ENCODE data around the gene PGLYRP1. TPM values are rescaled to one million over a fixed set of nuclear protein-coding genes. Genes with fewer than 3 reads are reported as not detected.

Gene PGLYRP1
- total and polyA plus RNA-seq, 2 of the 13 experiments (the other 11 are each of a cell fraction or from before 2014, with no cell fraction given), result not detected

GRCh38 chr19:46016426-46017094 is 6.3 kb downstream of the PGLYRP1 start:
- FAIRE-seq (no peak), ATAC-seq (peak; percentile 85), DNase-seq (ENCODE audit: low spot score) (peak; percentile 43)
- WGBS (ENCODE audit: low lambda C conversion rate), result 71% methylated on average over 22 of the region's 48 CpGs
- no peak overlapping the region for H3K27ac ChIP-seq (ENCODE audit: extremely low read length, insufficient read depth, low read length)
- POLR2A ChIA-PET, result interaction anchor here (1.0 to 1.2 kb wide), 2 partner anchors 21 to 134 kb away, joined by 3 to 11 read pairs; partner anchors contain the start of gene CCDC61
- no peaks in the 10 kb centered on the region for H3K36me3 ChIP-seq (replicated peaks in 1 of 2; ENCODE audit: control insufficient read depth in 1 of 2, insufficient read depth in 2 of 2, low read length in 2 of 2)
- no peaks in the 10 kb centered on the region for H3K4me1 ChIP-seq (ENCODE audit: insufficient read depth, low read length)
- H3K79me2 ChIP-seq (ENCODE audit: insufficient read depth, low read length), result no peaks in the 10 kb centered on the region
- H4K20me1 ChIP-seq (ENCODE audit: insufficient read depth, low read length), result no peaks in the 10 kb centered on the region
- no TSS peak for BruUV-seq (replicated peaks)
- no peak overlapping the region for H3K9ac ChIP-seq (ENCODE audit: insufficient read depth, low read depth, low read length)
- intact Hi-C loops (cut with micrococcal nuclease; ENCODE audit: unreplicated experiment), result no loop called here
- in situ Hi-C loops (cut with HindIII; ENCODE audit: extremely low pct_ligation_motif_present, low pct_unique_long_range_greater_than_20kb), result loop anchor here (10.0 kb wide), 1 partner anchor 202 kb away; the partner anchor contains the start of gene RSPH6A
- H3K9me3 ChIP-seq (ENCODE audit: low read length), result no peaks in the 10 kb centered on the region
- peak overlapping the region; percentile 28 to 59 (median 42); a peak in 3 of 6 replicates for H3K4me3 ChIP-seq (replicated peaks in 1 of 3; ENCODE audit: insufficient read depth in 1 of 3, low read depth in 2 of 3, low read length in 3 of 3)
- CTCF ChIA-PET (ENCODE audit: low intra/inter-chr PET ratio, low total read pairs), result interaction anchor here (1.1 to 1.4 kb wide), 3 partner anchors 103 to 200 kb away, joined by 3 to 4 read pairs (median 3); no protein-coding TSS in a partner anchor
- H3K4me2 ChIP-seq (ENCODE audit: low read depth, low read length), result peak overlapping the region; percentile 65
- H2AFZ ChIP-seq (ENCODE audit: low read length), result no peak overlapping the region
- no peaks in the 10 kb centered on the region for H3K27me3 ChIP-seq (ENCODE audit: control insufficient read depth in 1 of 2, insufficient read depth in 2 of 2, low read length in 2 of 2)
- TF ChIP-seq RXRA (CRISPR knock-in tag; IDR thresholded peaks at IDR 0.05) (0 out of 2 replicates have a peak, but pooled peaks have one; percentile 8), NR0B2 (CRISPR knock-in tag; IDR thresholded peaks at IDR 0.05) (no peak), RAD21 (CRISPR knock-in tag; IDR thresholded peaks at IDR 0.05) (no peak), GPN1 (CRISPR knock-in tag; IDR thresholded peaks at IDR 0.05; ENCODE audit: borderline replicate concordance) (no peak), ZNF574 (CRISPR knock-in tag; IDR thresholded peaks at IDR 0.05) (0 out of 2 replicates have a peak, but pooled peaks have one; percentile 16), RFX1 (IDR thresholded peaks at IDR 0.05) (no peak), KLF6 (CRISPR knock-in tag; IDR thresholded peaks at IDR 0.05) (no peak), ZNF687 (CRISPR knock-in tag; IDR thresholded peaks at IDR 0.05) (peak; percentile 24; the same call in 1 of the 2 replicates), KDM2A (CRISPR knock-in tag; IDR thresholded peaks at IDR 0.05; ENCODE audit: borderline replicate concordance, low read depth) (no peak), ZNF256 (CRISPR knock-in tag; conservative IDR thresholded peaks at IDR 0.05) (no peak), KLF9 (CRISPR knock-in tag; IDR thresholded peaks at IDR 0.05; ENCODE audit: low read depth) (no peak)

Measured in HepG2 (cell line).